Omental fat pad (tissue), 4 donors: ENCODE data around the gene ATP5F1D. TPM values are rescaled to one million over a fixed set of nuclear protein-coding genes. Genes with fewer than 3 reads are reported as not detected.

Experiments used
- ATAC-seq: fragments of 150-250 bp; one replicate; pipeline ENCODE4 v1.9.1; 2016; ENCODE audit warnings: mild to moderate bottlenecking, moderate library complexity; ENCODE audit not compliant: low FRiP score
- DNase-seq: peaks from one replicate; pipeline ENCODE4 v3.0.0-alpha.2; 2019; ENCODE audit warnings: low spot score
- CTCF ChIP-seq, 3 donors: fragments of 450-650 bp; IDR thresholded peaks; one replicate each; pipeline ENCODE4 v1.5.1; 2016 to 2017; ENCODE audit warnings: antibody characterized with exemption in 3 of 3, mild to moderate bottlenecking in 3 of 3, moderate library complexity in 2 of 3
- total RNA-seq, 4 donors: library from RNA; depleted of rRNA; stranded (reverse); fragments of >200 nt; gene quantifications; one replicate each; pipeline ENCODE4 v1.1.0, GENCODE V29; 2016

ATP5F1D gene
- total RNA-seq, 4 donors from 2014 or later: 46.4 to 76.0 (median 60.2) TPM

- no peak for TF ChIP-seq CTCF (IDR thresholded peaks at IDR 0.05)
- DNase-seq: peak; percentile 99
- ATAC-seq: peak; percentile 53
These were observed 27.5 kb downstream of the ATP5F1D start, which contains the start of gene CIRBP for GRCh38 chr19:1269065-1269477. Gene CIRBP (plus strand): TSS chr19:1269332. CDS start chr19:1270934, 1,602 bp downstream.

GRCh38 chr19:1269478-1270212 is 28.1 kb downstream of the ATP5F1D start:
- TF ChIP-seq CTCF (IDR thresholded peaks at IDR 0.05): no peak
- DNase-seq (no peak), ATAC-seq (peak; percentile 20)

GRCh38 chr19:1270213-1270853 is 28.8 kb downstream of the ATP5F1D start:
- no peak for ATAC-seq
- no peak for TF ChIP-seq CTCF (IDR thresholded peaks at IDR 0.05)
- DNase-seq: no peak

DNA sequence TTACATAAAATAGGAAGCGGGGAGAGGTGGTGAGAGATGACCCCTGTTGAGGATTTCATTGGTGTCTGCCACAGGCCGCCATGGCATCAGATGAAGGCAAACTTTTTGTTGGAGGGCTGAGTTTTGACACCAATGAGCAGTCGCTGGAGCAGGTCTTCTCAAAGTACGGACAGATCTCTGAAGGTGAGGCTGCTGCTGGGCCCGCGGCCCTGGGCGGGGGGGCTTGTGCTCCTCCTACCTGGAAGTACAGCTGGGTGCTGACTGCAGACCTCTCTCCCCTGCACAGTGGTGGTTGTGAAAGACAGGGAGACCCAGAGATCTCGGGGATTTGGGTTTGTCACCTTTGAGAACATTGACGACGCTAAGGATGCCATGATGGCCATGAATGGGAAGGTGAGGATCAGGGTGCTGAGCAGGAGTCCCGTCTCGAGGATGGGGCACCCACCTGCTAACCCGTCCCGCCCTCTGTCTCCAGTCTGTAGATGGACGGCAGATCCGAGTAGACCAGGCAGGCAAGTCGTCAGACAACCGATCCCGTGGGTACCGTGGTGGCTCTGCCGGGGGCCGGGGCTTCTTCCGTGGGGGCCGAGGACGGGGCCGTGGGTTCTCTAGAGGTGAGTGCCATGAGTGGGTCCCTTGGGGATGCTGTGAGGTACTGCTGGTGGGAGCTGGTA is 29.4 kb downstream of the ATP5F1D start:
- DNase-seq: no peak
- no peak for ATAC-seq
- TF ChIP-seq CTCF (IDR thresholded peaks at IDR 0.05): no peak

DNA sequence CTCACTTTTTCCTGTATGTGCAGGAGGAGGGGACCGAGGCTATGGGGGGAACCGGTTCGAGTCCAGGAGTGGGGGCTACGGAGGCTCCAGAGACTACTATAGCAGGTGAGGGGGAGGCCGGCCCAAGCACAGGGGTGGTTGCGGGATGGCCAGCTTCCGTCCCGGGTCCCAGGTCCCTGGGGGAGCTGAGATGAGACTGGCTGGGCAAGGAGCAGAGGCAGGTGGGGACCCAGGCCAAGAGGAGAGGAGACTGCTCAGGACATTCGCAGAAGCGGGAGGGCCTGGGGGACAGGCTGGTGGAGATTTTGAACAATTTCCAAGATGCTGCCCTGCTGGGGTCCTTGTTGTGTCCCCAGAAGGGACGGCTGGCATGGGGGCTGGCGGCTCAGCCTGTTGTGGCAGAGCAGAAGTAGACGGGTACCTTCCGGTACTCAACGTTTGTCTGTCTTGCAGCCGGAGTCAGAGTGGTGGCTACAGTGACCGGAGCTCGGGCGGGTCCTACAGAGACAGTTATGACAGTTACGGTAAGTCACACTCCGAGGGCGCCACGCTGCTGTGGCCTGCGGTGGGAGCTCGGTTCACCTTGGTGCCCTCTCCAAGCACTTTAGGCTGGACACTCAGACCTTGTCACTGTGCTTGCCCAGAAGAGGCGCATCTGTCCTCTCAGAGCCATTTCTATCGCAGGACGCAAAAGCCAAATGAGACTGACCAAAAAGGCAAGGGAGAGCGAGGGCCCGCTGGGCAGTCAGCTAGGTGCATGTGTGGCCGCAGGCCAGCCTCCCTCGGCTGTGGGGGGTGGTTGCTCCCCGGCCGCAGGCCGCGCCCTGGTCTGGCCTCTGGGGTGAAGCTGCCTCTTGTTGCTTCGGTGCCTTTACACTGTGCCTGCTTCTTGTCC is 30.2 kb downstream of the ATP5F1D start:
- ATAC-seq (no peak), DNase-seq (no peak)
- TF ChIP-seq CTCF (IDR thresholded peaks at IDR 0.05): no peak

DNA sequence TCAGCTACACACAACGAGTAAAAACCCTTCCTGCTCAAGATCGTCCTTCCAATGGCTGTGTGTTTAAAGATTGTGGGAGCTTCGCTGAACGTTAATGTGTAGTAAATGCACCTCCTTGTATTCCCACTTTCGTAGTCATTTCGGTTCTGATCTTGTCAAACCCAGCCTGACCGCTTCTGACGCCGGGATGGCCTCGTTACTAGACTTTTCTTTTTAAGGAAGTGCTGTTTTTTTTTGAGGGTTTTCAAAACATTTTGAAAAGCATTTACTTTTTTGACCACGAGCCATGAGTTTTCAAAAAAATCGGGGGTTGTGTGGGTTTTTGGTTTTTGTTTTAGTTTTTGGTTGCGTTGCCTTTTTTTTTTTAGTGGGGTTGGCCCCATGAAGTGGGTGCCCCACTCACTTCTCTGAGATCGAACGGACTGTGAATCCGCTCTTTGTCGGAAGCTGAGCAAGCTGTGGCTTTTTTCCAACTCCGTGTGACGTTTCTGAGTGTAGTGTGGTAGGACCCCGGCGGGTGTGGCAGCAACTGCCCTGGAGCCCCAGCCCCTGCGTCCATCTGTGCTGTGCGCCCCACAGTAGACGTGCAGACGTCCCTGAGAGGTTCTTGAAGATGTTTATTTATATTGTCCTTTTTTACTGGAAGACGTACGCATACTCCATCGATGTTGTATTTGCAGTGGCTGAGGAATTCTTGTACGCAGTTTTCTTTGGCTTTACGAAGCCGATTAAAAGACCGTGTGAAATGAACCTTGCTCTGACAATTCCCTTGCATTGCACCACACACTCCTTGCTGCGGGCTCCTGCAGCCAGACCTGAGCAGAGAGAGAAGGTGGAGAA is 31.1 kb downstream of the ATP5F1D start:
- no peak for ATAC-seq
- no peak for DNase-seq
- no peak for TF ChIP-seq CTCF (IDR thresholded peaks at IDR 0.05)
